ENCODE data around the gene ALPI.

- no peak for TF ChIP-seq NFYB (IDR thresholded peaks at IDR 0.05; ENCODE audit: extremely low read depth, insufficient read length)
- TF ChIP-seq MAX (CRISPR knock-in tag; IDR thresholded peaks at IDR 0.05) = no peak
- TF ChIP-seq EZH2 (IDR thresholded peaks at IDR 0.05; ENCODE audit: borderline replicate concordance, low read depth, low read length) = no peak
- no peak for TF ChIP-seq FOXM1 (IDR thresholded peaks at IDR 0.05; ENCODE audit: low read depth)
- TF ChIP-seq FOXM1 (CRISPR knock-in tag; IDR thresholded peaks at IDR 0.05; ENCODE audit: low read depth) = no peak
- TF ChIP-seq DPF2 (IDR thresholded peaks at IDR 0.05) = no peak
- TF ChIP-seq CTCF (IDR thresholded peaks at IDR 0.05 in 2 of 3, conservative IDR thresholded peaks at IDR 0.05 in 1 of 3; ENCODE audit: insufficient read depth in 2 of 3, low read depth in 1 of 3, low read length in 3 of 3) = no peak
- no peak for TF ChIP-seq CEBPB (tag; IDR thresholded peaks at IDR 0.05)
- no peak for TF ChIP-seq TGIF2 (CRISPR knock-in tag; IDR thresholded peaks at IDR 0.05)
- no peak for TF ChIP-seq ZNF239 (CRISPR knock-in tag; IDR thresholded peaks at IDR 0.05)
- TF ChIP-seq POLR2AphosphoS5 (IDR thresholded peaks at IDR 0.05; ENCODE audit: control insufficient read depth, insufficient read depth, low read depth, low read length) = no peak
These were observed 21.2 kb upstream of the ALPI start for GRCh38 chr2:232434563-232435374.

All from K562 (cell line).